ENCODE data around the gene SNAPC3.
"Not testable (repeated sequence)": the region's sequence is repeated elsewhere in the genome, so short reads cannot be mapped to it uniquely, and the experiment has no call there.

The SNAPC3 gene

GRCh38 chr9:15433191-15433590 is 10.5 kb downstream of the SNAPC3 start:
- ChIA-PET POLR2A (interaction anchor here (0.6 kb wide), 1 partner anchor 114 kb away, joined by 3 read pairs; no protein-coding TSS in a partner anchor), CTCF (interaction anchor here (1.7 to 2.0 kb wide), 2 partner anchors 19 to 155 kb away, joined by 4 to 5 read pairs; no protein-coding TSS in a partner anchor)
- no CpG with 5 or more reads among the region's 4 CpGs for WGBS (ENCODE audit: insufficient coverage)
- H3K4me3 ChIP-seq (ENCODE audit: control insufficient read depth in 1 of 7, extremely low read depth in 1 of 7, insufficient read depth in 4 of 7, low read depth in 2 of 7, low read length in 6 of 7), result no peak overlapping the region
- H3K27me3 ChIP-seq (replicated peaks in 2 of 5; ENCODE audit: control insufficient read depth in 4 of 5, insufficient read depth in 5 of 5, low read length in 4 of 5), result no peaks in the 10 kb centered on the region
- H3K9me3 ChIP-seq (ENCODE audit: control extremely low read depth in 1 of 5, control insufficient read depth in 4 of 5, insufficient read depth in 2 of 5, low read depth in 1 of 5, low read length in 4 of 5), result no peaks in the 10 kb centered on the region
- H3K4me1 ChIP-seq (ENCODE audit: control extremely low read depth in 1 of 4, control insufficient read depth in 4 of 4, insufficient read depth in 4 of 4, low read length in 3 of 4), result no peaks in the 10 kb centered on the region
- H3K36me3 ChIP-seq (ENCODE audit: control insufficient read depth in 4 of 4, insufficient read depth in 4 of 4, low read length in 3 of 4), result peaks cover 13 to 53% (median 26%) of the 10 kb centered on the region in 4 experiments
- H3K27ac ChIP-seq (ENCODE audit: insufficient read depth in 1 of 2, low read depth in 1 of 2, low read length in 2 of 2, poor library complexity in 1 of 2, severe bottlenecking in 2 of 2), result no peak overlapping the region
- DNase-seq, result no peak

GRCh38 chr9:15433661-15434060 is 11.0 kb downstream of the SNAPC3 start:
- Histone ChIP-seq H3K27ac (ENCODE audit: insufficient read depth in 1 of 2, low read depth in 1 of 2, low read length in 2 of 2, poor library complexity in 1 of 2, severe bottlenecking in 2 of 2) (no peak overlapping the region), H3K9me3 (ENCODE audit: control extremely low read depth in 1 of 5, control insufficient read depth in 4 of 5, insufficient read depth in 2 of 5, low read depth in 1 of 5, low read length in 4 of 5) (no peaks in the 10 kb centered on the region), H3K36me3 (ENCODE audit: control insufficient read depth in 4 of 4, insufficient read depth in 4 of 4, low read length in 3 of 4) (peaks cover 13 to 54% (median 27%) of the 10 kb centered on the region in 4 experiments), H3K4me3 (ENCODE audit: control insufficient read depth in 1 of 7, extremely low read depth in 1 of 7, insufficient read depth in 4 of 7, low read depth in 2 of 7, low read length in 6 of 7) (no peak overlapping the region), H3K27me3 (replicated peaks in 2 of 5; ENCODE audit: control insufficient read depth in 4 of 5, insufficient read depth in 5 of 5, low read length in 4 of 5) (no peaks in the 10 kb centered on the region), H3K4me1 (ENCODE audit: control extremely low read depth in 1 of 4, control insufficient read depth in 4 of 4, insufficient read depth in 4 of 4, low read length in 3 of 4) (no peaks in the 10 kb centered on the region)
- ChIA-PET POLR2A (no interaction called here), CTCF (interaction anchor here (2.0 kb wide), 1 partner anchor 19 kb away, joined by 5 read pairs; no protein-coding TSS in a partner anchor)
- no CpG with 5 or more reads among the region's 3 CpGs for WGBS (ENCODE audit: insufficient coverage)
- DNase-seq, result no peak

GRCh38 chr9:15438891-15439290 is 16.2 kb downstream of the SNAPC3 start:
- DNase-seq, result no peak
- H3K36me3 ChIP-seq (ENCODE audit: control insufficient read depth in 4 of 4, insufficient read depth in 4 of 4, low read length in 3 of 4), result peaks cover 22 to 64% (median 32%) of the 10 kb centered on the region in 4 experiments
- ChIA-PET CTCF (interaction anchor here (2.5 kb wide), 1 partner anchor 15 kb away, joined by 5 read pairs; the partner anchor contains the start of gene SNAPC3), POLR2A (no interaction called here)
- 100% methylated on average over 3 of the region's 7 CpGs for WGBS (ENCODE audit: insufficient coverage)
- no peak overlapping the region for H3K27ac ChIP-seq (ENCODE audit: insufficient read depth in 1 of 2, low read depth in 1 of 2, low read length in 2 of 2, poor library complexity in 1 of 2, severe bottlenecking in 2 of 2)
- no peaks in the 10 kb centered on the region for H3K27me3 ChIP-seq (replicated peaks in 2 of 5; ENCODE audit: control insufficient read depth in 4 of 5, insufficient read depth in 5 of 5, low read length in 4 of 5)
- H3K9me3 ChIP-seq (ENCODE audit: control extremely low read depth in 1 of 5, control insufficient read depth in 4 of 5, insufficient read depth in 2 of 5, low read depth in 1 of 5, low read length in 4 of 5), result peaks cover 0 to 7% (median 0%) of the 10 kb centered on the region in 5 experiments
- H3K4me3 ChIP-seq (ENCODE audit: control insufficient read depth in 1 of 7, extremely low read depth in 1 of 7, insufficient read depth in 4 of 7, low read depth in 2 of 7, low read length in 6 of 7), result no peak overlapping the region
- H3K4me1 ChIP-seq (ENCODE audit: control extremely low read depth in 1 of 4, control insufficient read depth in 4 of 4, insufficient read depth in 4 of 4, low read length in 3 of 4), result no peaks in the 10 kb centered on the region

- no CpG with 5 or more reads among the region's 29 CpGs for WGBS (ENCODE audit: insufficient coverage)
- H3K4me3 ChIP-seq (ENCODE audit: control insufficient read depth in 1 of 7, extremely low read depth in 1 of 7, insufficient read depth in 4 of 7, low read depth in 2 of 7, low read length in 6 of 7); H3K4me1 ChIP-seq (ENCODE audit: control extremely low read depth in 1 of 4, control insufficient read depth in 4 of 4, insufficient read depth in 4 of 4, low read length in 3 of 4); H3K9me3 ChIP-seq (ENCODE audit: control extremely low read depth in 1 of 5, control insufficient read depth in 4 of 5, insufficient read depth in 2 of 5, low read depth in 1 of 5, low read length in 4 of 5); H3K27me3 ChIP-seq (replicated peaks in 2 of 5; ENCODE audit: control insufficient read depth in 4 of 5, insufficient read depth in 5 of 5, low read length in 4 of 5); H3K27ac ChIP-seq (ENCODE audit: insufficient read depth in 1 of 2, low read depth in 1 of 2, low read length in 2 of 2, poor library complexity in 1 of 2, severe bottlenecking in 2 of 2); DNase-seq; POLR2A ChIA-PET; CTCF ChIA-PET: not testable (repeated sequence)
- peaks cover 29 to 65% (median 41%) of the 10 kb centered on the region in 4 experiments for H3K36me3 ChIP-seq (ENCODE audit: control insufficient read depth in 4 of 4, insufficient read depth in 4 of 4, low read length in 3 of 4)
Measured at GRCh38 chr9:15441841-15442240, 19.2 kb downstream of the SNAPC3 start.

- POLR2A ChIA-PET, result not testable (repeated sequence)
Measured at GRCh38 chr9:15442264-15442663, 19.6 kb downstream of the SNAPC3 start.

GRCh38 chr9:15444141-15444540 is 21.5 kb downstream of the SNAPC3 start:
- Histone ChIP-seq H3K27me3 (replicated peaks in 2 of 5; ENCODE audit: control insufficient read depth in 4 of 5, insufficient read depth in 5 of 5, low read length in 4 of 5) (no peaks in the 10 kb centered on the region), H3K36me3 (ENCODE audit: control insufficient read depth in 4 of 4, insufficient read depth in 4 of 4, low read length in 3 of 4) (peaks cover 29 to 72% (median 58%) of the 10 kb centered on the region in 4 experiments), H3K27ac (ENCODE audit: insufficient read depth in 1 of 2, low read depth in 1 of 2, low read length in 2 of 2, poor library complexity in 1 of 2, severe bottlenecking in 2 of 2) (no peak overlapping the region), H3K4me3 (ENCODE audit: control insufficient read depth in 1 of 7, extremely low read depth in 1 of 7, insufficient read depth in 4 of 7, low read depth in 2 of 7, low read length in 6 of 7) (no peak overlapping the region), H3K4me1 (ENCODE audit: control extremely low read depth in 1 of 4, control insufficient read depth in 4 of 4, insufficient read depth in 4 of 4, low read length in 3 of 4) (no peaks in the 10 kb centered on the region), H3K9me3 (ENCODE audit: control extremely low read depth in 1 of 5, control insufficient read depth in 4 of 5, insufficient read depth in 2 of 5, low read depth in 1 of 5, low read length in 4 of 5) (peaks cover 0 to 7% (median 0%) of the 10 kb centered on the region in 5 experiments)
- no peak for DNase-seq
- CTCF ChIA-PET, result interaction anchor here (1.6 kb wide), 1 partner anchor 14 kb away, joined by 4 read pairs; no protein-coding TSS in a partner anchor
- POLR2A ChIA-PET, result interaction anchor here (0.6 kb wide), 1 partner anchor 59 kb away, joined by 3 read pairs; no protein-coding TSS in a partner anchor
- WGBS (ENCODE audit: insufficient coverage), result 100% methylated on average over 1 of the region's 3 CpGs

More at GRCh38 chr9:15442264-15442663, 19.6 kb downstream of the SNAPC3 start:
- 99% methylated on average over 19 of the region's 33 CpGs for WGBS (ENCODE audit: insufficient coverage)
- H3K4me3 ChIP-seq (ENCODE audit: control insufficient read depth in 1 of 7, extremely low read depth in 1 of 7, insufficient read depth in 4 of 7, low read depth in 2 of 7, low read length in 6 of 7); CTCF ChIA-PET; H3K4me1 ChIP-seq (ENCODE audit: control extremely low read depth in 1 of 4, control insufficient read depth in 4 of 4, insufficient read depth in 4 of 4, low read length in 3 of 4); DNase-seq; H3K27me3 ChIP-seq (replicated peaks in 2 of 5; ENCODE audit: control insufficient read depth in 4 of 5, insufficient read depth in 5 of 5, low read length in 4 of 5); H3K9me3 ChIP-seq (ENCODE audit: control extremely low read depth in 1 of 5, control insufficient read depth in 4 of 5, insufficient read depth in 2 of 5, low read depth in 1 of 5, low read length in 4 of 5); H3K27ac ChIP-seq (ENCODE audit: insufficient read depth in 1 of 2, low read depth in 1 of 2, low read length in 2 of 2, poor library complexity in 1 of 2, severe bottlenecking in 2 of 2): not testable (repeated sequence)
- H3K36me3 ChIP-seq (ENCODE audit: control insufficient read depth in 4 of 4, insufficient read depth in 4 of 4, low read length in 3 of 4), result peaks cover 29 to 64% (median 45%) of the 10 kb centered on the region in 4 experiments

- H3K4me1 ChIP-seq (ENCODE audit: control extremely low read depth in 1 of 4, control insufficient read depth in 4 of 4, insufficient read depth in 4 of 4, low read length in 3 of 4), result no peaks in the 10 kb centered on the region
- no peaks in the 10 kb centered on the region for H3K27me3 ChIP-seq (replicated peaks in 2 of 5; ENCODE audit: control insufficient read depth in 4 of 5, insufficient read depth in 5 of 5, low read length in 4 of 5)
- H3K4me3 ChIP-seq (ENCODE audit: control insufficient read depth in 1 of 7, extremely low read depth in 1 of 7, insufficient read depth in 4 of 7, low read depth in 2 of 7, low read length in 6 of 7), result no peak overlapping the region
- CTCF ChIA-PET, result interaction anchor here (0.9 kb wide), 1 partner anchor 15 kb away, joined by 3 read pairs; no protein-coding TSS in a partner anchor
- no peak for DNase-seq
- POLR2A ChIA-PET, result interaction anchor here (0.6 kb wide), 1 partner anchor 1349 kb away, joined by 3 read pairs; no protein-coding TSS in a partner anchor
- WGBS (ENCODE audit: insufficient coverage), result 98% methylated on average over 5 of the region's 5 CpGs
- peaks cover 30 to 72% (median 43%) of the 10 kb centered on the region in 4 experiments for H3K36me3 ChIP-seq (ENCODE audit: control insufficient read depth in 4 of 4, insufficient read depth in 4 of 4, low read length in 3 of 4)
- no peaks in the 10 kb centered on the region for H3K9me3 ChIP-seq (ENCODE audit: control extremely low read depth in 1 of 5, control insufficient read depth in 4 of 5, insufficient read depth in 2 of 5, low read depth in 1 of 5, low read length in 4 of 5)
- H3K27ac ChIP-seq (ENCODE audit: insufficient read depth in 1 of 2, low read depth in 1 of 2, low read length in 2 of 2, poor library complexity in 1 of 2, severe bottlenecking in 2 of 2), result no peak overlapping the region
Measured at GRCh38 chr9:15453956-15454355, 31.3 kb downstream of the SNAPC3 start.

Measured in common myeloid progenitor, CD34-positive (primary cell).